GM12873 (cell line): ENCODE results near the gene SLC9A4.

ENCODE experiments used
- CTCF ChIP-seq: IDR thresholded peaks from 2 replicates; pipeline ENCODE4 v1.5.1; 2012; ENCODE audit warnings: low read depth, mild to moderate bottlenecking, moderate library complexity, low read length, control low read depth; ENCODE audit not compliant: insufficient read depth; ENCODE audit errors: missing control alignments

The SLC9A4 gene

DNA sequence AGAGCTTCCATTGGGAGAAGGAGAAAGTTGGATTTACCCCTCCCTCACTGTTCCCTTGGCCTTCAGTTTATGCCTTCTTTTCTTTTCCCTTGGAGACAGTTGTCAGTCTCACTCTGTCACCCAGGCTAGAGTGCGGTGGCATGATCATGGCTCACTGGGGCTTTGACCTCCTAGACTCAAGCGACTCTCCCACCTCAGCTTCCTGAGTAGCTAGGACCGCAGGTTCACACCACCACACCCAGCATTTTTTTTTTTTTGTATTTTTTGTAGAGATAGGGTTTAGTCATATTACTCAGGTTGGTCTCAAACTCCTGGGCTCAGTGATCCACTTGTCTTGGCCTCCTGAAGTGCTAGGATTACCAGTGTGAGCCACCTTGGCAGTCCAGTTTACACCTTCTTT lies 49.9 kb downstream of the SLC9A4 start:
- TF ChIP-seq CTCF, result no peak

DNA sequence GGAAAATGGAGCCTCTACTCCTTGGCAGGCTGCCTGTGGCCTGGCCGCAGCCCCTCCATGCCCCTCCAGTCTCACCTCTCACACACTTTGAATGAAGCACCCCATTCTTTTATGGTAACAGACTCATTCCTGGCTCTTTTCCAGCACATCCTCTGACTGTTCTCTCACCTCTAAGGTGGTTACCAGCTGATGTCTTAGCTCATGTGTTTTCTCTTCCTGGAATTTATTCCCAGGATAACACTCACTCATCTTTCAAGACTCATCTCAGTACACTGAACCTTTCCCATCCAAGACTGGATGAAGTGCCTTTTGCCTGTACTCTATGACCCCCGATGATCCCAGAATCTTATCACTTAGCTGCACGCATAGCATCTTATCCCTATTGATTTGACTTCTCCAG lies 50.6 kb downstream of the SLC9A4 start:
- TF ChIP-seq CTCF, result no peak

GRCh38 chr2:102527086-102527485 lies 54.1 kb downstream of the SLC9A4 start:
- no peak for TF ChIP-seq CTCF

- TF ChIP-seq CTCF, result no peak
Measured at GRCh38 chr2:102538491-102538890, 65.5 kb downstream of the SLC9A4 start.

- TF ChIP-seq CTCF, result no peak
Measured at GRCh38 chr2:102540882-102541281, 67.9 kb downstream of the SLC9A4 start.

- TF ChIP-seq CTCF, result no peak
Measured at GRCh38 chr2:102544182-102544581, 71.2 kb downstream of the SLC9A4 start.

- TF ChIP-seq CTCF, result no peak
Measured at GRCh38 chr2:102547462-102547861, 74.4 kb downstream of the SLC9A4 start.
